Posterior cingulate gyrus (tissue), 11 donors: ENCODE measurements around the gene PRKCE.
A peak's percentile ranks its signal among the peaks of the same experiment; 100 is the strongest.
"Not testable (repeated sequence)": the region's sequence is repeated elsewhere in the genome, so short reads cannot be mapped to it uniquely, and the experiment has no call there.

Source experiments
- DNase-seq, 10 donors: peaks; one replicate each; pipeline versions ENCODE4 v3.0.0 to v3.0.0-alpha.2; 2020 to 2021; ENCODE audit warnings: mixed read lengths in 3 of 10
- intact Hi-C: fragments of 100-400 bp; cut with DNase I; formaldehyde crosslinking; loops from one replicate; pipeline ENCODE4 v1.15.1; 2023

PRKCE gene

DNA sequence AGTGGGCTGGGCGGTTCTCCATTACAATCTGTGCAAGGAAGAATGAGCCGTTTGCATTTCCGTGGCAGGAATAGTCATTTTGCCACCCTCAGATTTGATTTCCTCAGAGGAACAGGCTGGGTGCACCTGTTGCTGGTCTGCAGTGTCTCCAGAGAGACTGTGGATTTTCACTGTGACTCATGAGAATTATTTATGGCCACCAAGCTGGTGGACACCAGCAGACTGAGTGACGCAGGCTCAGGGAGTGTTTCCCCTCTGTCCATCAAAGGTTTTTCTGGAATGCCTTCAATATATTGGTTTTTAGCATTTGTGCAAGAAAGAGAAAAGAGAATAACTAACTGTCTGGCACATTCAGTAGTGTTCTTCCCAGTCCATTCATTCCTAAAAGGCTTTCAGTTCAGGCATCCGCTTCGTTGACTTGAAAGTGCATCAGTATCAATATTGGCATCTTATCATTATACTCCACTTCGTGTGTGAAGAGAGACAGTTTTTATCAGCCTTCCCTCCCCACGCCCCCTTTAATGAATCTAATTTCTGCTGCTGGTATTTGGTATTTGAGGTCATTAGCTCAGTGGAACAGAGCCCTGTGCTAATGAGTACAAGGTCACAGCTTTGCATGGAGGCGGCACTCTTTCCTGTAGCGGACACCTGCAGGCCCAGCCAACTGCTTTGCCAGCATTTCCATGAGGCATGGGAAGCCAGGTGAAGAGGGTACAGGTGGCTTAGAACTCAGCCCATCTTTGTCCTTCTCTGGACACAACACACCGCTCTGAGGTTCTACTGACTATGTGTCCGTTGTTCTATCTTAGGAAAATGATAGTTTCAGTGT lies 39.9 kb downstream of the PRKCE start:
- intact Hi-C loops = loop anchor here (10.0 kb wide), 1 partner anchor 73 kb away; no protein-coding TSS in a partner anchor

DNA sequence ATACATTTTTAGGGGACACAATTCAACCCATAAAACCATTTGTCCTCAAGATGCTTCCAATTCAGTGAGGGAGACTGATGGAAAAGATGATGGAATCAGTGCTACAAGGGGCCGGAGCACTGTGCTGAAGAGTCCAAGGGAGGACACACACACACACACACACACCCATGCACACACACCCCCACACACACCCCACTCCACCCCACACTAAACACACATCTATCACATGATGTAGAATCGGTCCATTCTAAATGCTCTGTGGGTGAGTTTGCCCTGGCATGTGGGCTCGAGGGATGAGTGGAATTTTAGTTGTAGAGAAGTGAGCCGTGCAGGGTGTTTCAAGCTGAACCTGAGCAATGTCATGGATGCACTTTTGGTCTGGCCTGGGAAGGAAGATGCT lies 41.1 kb downstream of the PRKCE start:
- no peak for DNase-seq
- intact Hi-C loops = loop anchor here (10.0 kb wide), 1 partner anchor 72 kb away; no protein-coding TSS in a partner anchor

More for the DNA sequence above, 39.9 kb downstream of the PRKCE start:
- DNase-seq = peak in 5 of 10 donors; percentile 19 to 83 (median 43)

DNA sequence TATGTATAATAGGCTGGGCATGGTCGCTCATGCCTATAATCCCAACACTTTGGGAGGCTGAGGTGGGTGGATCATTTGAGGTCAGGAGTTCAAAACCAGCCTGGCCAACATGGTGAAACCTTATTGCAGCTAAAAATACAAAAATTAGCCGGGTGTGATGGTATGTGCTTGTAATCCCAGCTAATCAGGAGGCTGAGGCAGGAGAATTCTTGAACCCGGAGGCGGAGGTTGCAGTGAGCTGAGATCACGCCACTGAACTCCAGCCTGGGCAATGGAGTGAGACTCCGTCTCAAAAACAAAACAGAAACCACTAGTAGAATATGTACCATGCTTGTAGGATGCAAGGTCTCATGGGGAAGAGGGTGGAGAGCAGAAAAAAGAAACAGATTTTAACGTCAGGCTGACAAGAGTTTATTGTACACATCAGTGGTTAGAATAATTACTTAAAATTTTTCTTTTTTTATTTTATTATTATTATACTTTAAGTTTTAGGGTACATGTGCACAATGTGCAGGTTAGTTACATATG lies 44.1 kb downstream of the PRKCE start:
- intact Hi-C loops = loop anchor here (10.0 kb wide), 1 partner anchor 69 kb away; no protein-coding TSS in a partner anchor
- not testable (repeated sequence) for DNase-seq

GRCh38 chr2:45696708-45697107 lies 45.2 kb downstream of the PRKCE start:
- DNase-seq = no peak
- intact Hi-C loops = loop anchor here (10.0 kb wide), 1 partner anchor 68 kb away; no protein-coding TSS in a partner anchor

DNA sequence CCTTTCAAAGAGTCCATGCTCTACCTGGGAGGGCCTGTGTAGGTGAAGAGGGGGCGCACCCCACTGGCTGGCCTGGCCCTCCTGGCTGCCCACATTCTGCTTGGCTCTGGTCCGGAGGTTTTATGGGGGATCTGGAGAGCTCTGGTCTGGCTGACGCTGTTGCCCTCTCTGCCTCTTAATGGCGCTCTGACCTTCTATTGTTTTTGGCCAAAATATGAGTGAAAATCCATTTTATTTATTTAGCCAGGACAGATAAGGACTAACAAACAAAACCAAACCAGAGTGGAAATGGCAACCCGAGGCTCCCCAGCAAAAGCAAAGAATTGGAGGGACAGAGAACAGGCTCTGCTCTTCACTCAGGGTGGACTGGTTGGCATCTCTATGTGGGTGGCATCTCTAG lies 45.7 kb downstream of the PRKCE start:
- intact Hi-C loops = loop anchor here (10.0 kb wide), 1 partner anchor 68 kb away; no protein-coding TSS in a partner anchor
- DNase-seq = no peak

- intact Hi-C loops = loop anchor here (10.0 kb wide), 1 partner anchor 66 kb away; no protein-coding TSS in a partner anchor
- no peak for DNase-seq
Measured at GRCh38 chr2:45698554-45698953, 47.1 kb downstream of the PRKCE start.

GRCh38 chr2:45699032-45699658 lies 47.7 kb downstream of the PRKCE start:
- intact Hi-C loops = loop anchor here (10.0 kb wide), 1 partner anchor 66 kb away; no protein-coding TSS in a partner anchor
- DNase-seq = no peak

DNA sequence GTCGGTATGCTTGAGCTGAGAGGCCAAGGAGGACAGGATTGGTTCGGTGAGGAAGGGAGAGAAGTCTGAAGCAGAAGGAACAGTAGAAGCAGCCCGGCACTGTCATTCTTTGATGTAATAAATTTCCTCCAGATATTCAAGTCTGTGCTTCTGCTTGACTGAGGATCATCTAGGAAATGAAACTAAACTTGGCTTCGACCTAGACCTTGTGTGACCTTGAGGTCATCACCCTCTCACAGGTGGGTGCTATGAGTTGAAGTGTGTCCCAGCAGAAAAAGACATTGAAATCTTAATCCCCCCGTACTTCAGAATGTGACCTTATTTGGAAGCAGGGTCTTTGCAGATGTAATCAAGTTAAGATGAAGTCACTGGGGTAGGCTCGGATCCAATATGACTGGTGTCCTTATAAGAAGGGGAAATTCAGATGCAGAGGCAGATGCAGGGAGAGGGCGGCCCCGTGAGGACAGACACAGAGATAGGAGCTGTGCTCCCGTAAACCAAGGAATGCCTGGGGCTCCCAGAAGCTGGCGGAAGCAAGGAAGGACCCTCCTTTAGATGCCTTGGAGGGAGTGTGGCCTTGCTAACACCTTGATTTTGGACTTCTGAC lies 49.0 kb downstream of the PRKCE start:
- DNase-seq = no peak
- intact Hi-C loops = loop anchor here (10.0 kb wide), 1 partner anchor 46 kb away; the partner anchor contains the start of gene PRKCE

- no peak for DNase-seq
- intact Hi-C loops = loop anchor here (10.0 kb wide), 1 partner anchor 50 kb away; the partner anchor contains the start of gene PRKCE
Measured at GRCh38 chr2:45705233-45705632, 53.8 kb downstream of the PRKCE start.

- no peak for DNase-seq
- intact Hi-C loops = loop anchor here (10.0 kb wide), 1 partner anchor 51 kb away; the partner anchor contains the start of gene PRKCE
Measured at GRCh38 chr2:45706033-45706432, 54.6 kb downstream of the PRKCE start.

DNA sequence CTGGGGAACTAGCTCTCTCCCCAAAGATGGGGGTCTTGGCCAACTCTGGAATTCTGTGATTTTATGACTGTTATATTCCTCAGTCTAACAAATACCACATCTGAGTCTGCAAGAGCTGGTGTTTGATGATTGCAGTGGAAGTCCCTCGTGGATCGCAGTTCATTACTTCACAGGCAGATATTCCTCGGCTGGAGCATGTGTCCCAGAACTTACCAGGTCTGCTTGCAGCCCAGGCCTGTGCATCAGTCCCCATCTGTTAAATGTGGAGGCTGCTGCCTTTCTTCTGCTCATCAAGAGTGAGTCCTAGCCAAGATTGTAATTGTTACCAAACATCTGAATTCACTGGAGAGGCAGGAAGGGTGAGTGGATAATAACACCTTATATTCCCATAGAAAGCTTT lies 55.5 kb downstream of the PRKCE start:
- intact Hi-C loops = loop anchor here (10.0 kb wide), 1 partner anchor 52 kb away; the partner anchor contains the start of gene PRKCE
- peak in 7 of 10 donors; percentile 31 to 90 (median 55) for DNase-seq

- intact Hi-C loops = loop anchor here (10.0 kb wide), 1 partner anchor 53 kb away; the partner anchor contains the start of gene PRKCE
- peak in 8 of 10 donors; percentile 38 to 91 (median 64) for DNase-seq
Measured at GRCh38 chr2:45707661-45708060, 56.2 kb downstream of the PRKCE start.

- intact Hi-C loops = loop anchor here (10.0 kb wide), 1 partner anchor 54 kb away; the partner anchor contains the start of gene PRKCE
- no peak for DNase-seq
Measured at GRCh38 chr2:45708501-45708900, 57.0 kb downstream of the PRKCE start.

DNA sequence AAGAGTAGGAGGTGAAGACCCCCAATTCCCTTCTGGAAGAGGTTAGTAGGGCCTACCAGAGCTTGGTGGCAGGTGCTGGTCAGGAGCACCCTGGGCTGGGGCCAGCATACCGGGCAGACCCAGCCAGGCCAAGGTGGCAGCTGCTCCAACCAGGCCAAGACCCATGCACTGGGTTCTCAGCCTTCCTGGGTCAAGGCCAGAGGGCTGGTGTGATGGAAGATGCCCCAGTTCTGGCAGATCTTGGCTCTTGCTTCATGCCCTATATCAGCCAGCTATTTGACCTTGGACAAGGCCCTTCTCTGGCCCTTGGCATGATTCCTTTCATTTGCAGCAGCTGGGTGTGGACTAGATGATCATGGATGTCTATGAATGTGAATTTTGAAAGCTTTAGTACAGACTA lies 57.7 kb downstream of the PRKCE start:
- intact Hi-C loops = loop anchor here (10.0 kb wide), 1 partner anchor 54 kb away; the partner anchor contains the start of gene PRKCE
- no peak for DNase-seq

DNA sequence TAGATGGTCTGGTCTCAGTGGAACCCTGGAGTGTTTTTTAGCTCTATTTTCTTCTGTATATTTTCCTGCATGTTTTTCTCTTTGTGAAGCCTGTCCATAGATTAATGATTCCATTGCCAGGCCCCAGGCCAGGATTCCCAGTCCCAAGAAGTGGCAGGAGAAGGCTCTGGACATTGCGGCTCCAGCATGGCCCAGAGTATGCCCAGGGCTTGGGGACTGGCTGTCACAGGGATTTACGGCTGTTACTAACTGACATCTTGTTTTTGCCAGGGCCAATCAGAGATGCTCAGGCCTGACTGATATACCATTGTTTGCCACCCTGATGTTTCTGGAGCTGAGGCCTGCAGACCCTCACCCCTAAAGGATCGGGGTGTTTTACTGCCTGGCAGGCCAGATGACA lies 59.0 kb downstream of the PRKCE start:
- no peak for DNase-seq
- intact Hi-C loops = no loop called here

DNA sequence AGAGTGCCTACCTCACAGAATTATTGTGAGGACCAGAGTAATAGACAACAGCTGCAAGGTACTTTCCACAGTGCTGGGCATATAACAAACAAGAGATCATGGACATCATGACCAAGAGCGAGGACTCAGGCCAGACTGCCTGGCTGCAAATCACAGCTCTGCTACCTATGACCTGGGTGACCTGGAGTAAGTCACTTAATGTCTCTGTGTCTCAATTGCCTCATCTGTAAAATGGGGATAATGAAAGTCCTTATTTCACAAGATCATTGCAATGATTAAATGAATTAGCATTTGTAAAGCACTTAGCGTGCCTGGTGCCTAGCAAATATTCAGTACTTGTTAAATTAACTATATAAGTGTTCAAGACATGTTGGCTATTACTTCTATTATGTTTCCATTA lies 59.7 kb downstream of the PRKCE start:
- no peak for DNase-seq
- intact Hi-C loops = no loop called here

DNA sequence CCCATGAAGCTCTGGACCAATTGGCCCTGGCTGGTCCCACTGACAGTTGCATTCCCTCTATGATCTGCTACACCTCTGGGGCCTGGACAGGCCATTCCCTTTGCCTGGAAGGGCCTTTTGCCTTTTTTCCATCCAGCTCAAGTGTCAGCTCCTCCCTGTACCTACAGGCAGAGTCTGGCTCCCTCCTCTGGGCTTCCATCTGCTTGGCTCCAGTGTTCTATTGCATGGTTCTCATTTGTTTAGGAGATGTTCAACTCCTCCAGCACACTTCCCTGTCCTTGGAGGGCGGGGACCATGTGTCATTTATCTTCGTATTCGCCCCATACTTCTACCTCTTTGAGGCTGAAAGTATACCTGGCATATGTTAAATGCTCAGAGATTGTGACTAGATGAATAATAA lies 61.1 kb downstream of the PRKCE start:
- DNase-seq = no peak
- intact Hi-C loops = no loop called here

DNA sequence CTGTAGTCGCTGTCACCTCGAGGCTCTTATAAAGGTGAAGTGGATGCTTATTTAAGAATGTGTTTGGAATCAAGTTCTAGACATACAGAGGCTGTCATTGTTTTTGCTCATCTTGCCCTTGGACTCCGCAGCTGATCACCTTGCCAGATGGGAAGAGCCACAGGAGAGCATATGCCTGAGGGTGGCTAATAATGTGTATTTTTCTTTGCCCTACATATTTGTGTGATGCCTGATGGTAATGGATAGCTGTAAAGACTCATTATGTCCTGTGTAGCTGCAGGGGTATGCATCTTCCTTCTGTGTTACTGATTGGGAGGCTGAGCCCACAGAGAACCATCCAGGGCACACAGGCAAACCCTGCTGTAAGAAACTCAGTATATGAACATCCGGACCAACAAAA lies 61.7 kb downstream of the PRKCE start:
- intact Hi-C loops = no loop called here
- DNase-seq = no peak

DNA sequence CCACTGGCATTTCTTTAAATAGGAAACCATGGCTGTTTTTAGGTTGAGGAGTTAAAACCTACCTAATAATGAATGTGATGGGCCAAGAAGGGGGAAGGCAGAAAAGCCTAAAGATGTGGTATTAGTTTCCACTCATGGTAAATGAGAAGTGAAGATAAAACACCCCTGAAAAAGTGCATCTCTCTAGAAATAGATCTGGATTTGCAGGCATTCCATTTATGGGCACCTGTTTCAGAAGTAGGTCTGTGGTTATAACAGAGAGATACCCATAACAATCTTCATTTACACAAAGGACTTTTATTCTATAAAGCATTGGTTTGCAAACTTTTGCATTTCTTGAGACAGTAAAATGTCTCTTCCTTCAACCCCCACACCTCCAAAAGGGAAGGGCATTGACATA lies 62.1 kb downstream of the PRKCE start:
- no peak for DNase-seq
- intact Hi-C loops = no loop called here

DNA sequence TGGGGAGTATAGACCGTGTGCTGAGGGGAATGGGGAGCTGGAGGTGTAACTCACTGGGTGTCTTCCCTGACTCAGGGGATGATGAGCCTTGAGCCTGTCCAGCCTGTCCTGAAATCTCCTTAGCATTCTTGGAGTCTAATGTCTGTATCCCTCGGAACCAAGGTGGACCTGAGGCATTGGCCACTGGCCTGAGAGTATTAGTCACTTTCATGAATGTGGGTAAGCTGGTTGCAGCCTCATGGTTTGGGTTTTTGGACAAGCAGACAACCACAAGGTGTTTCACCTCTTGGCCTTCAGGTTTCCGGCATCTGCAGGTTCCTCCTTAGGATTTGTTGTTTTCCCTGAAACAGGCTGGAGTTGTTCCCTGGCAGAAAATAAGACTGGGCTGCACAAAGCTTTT lies 63.2 kb downstream of the PRKCE start:
- intact Hi-C loops = no loop called here
- DNase-seq = no peak
